DOHH2 (cell line): ENCODE measurements around the gene SHQ1.

ENCODE experiments used
- H3F3A ChIP-seq: fragments of 200-600 bp; sonication (generic), shearing (Covaris generic); 2 replicates; pipeline ENCODE4 v1.6.0; 2016; ENCODE audit warnings: antibody characterized with exemption, mild to moderate bottlenecking; ENCODE audit not compliant: control insufficient read depth, insufficient read depth
- H3K27ac ChIP-seq: fragments of 200-600 bp; sonication (generic); 2 replicates; pipeline ENCODE4 v1.5.1; 2014; ENCODE audit warnings: low read depth, mild to moderate bottlenecking, low read length, moderate library complexity
- H3K27me3 ChIP-seq: fragments of 200-600 bp; sonication (generic); 2 replicates; pipeline ENCODE4 v1.6.1; 2014; ENCODE audit warnings: mild to moderate bottlenecking, low read length, mixed read lengths; ENCODE audit not compliant: control insufficient read depth
- H3K36me3 ChIP-seq: fragments of 200-600 bp; sonication (generic); 2 replicates; pipeline ENCODE4 v1.6.1; 2014; ENCODE audit warnings: mild to moderate bottlenecking, low read length, moderate library complexity, mixed read lengths; ENCODE audit not compliant: control insufficient read depth
- H3K4me1 ChIP-seq: fragments of 200-600 bp; sonication (generic); 2 replicates; pipeline ENCODE4 v1.6.1; 2014; ENCODE audit warnings: mild to moderate bottlenecking, low read length, mixed read lengths; ENCODE audit not compliant: control insufficient read depth
- H3K4me2 ChIP-seq: fragments of 200-600 bp; sonication (generic); 2 replicates; pipeline ENCODE4 v1.6.0; 2014; ENCODE audit warnings: mild to moderate bottlenecking, low read length, moderate library complexity
- H3K4me3 ChIP-seq: fragments of 200-600 bp; sonication (generic); 2 replicates; pipeline ENCODE4 v1.5.1; 2014; ENCODE audit warnings: mild to moderate bottlenecking, low read length, mixed read lengths
- H3K79me2 ChIP-seq: fragments of 200-600 bp; sonication (generic); 2 replicates; pipeline ENCODE4 v1.6.1; 2014; ENCODE audit warnings: mild to moderate bottlenecking, low read length, mixed read lengths; ENCODE audit not compliant: control insufficient read depth
- H3K9me2 ChIP-seq: fragments of 200-600 bp; sonication (generic); replicated peaks from 2 replicates; pipeline ENCODE4 v1.6.1; 2014; ENCODE audit warnings: mild to moderate bottlenecking, low read length, mixed read lengths; ENCODE audit not compliant: control insufficient read depth
- H3K9me3 ChIP-seq: fragments of 200-600 bp; sonication (generic); 2 replicates; pipeline ENCODE4 v1.6.1; 2014; ENCODE audit warnings: antibody characterized with exemption, low read length, mixed read lengths; ENCODE audit not compliant: control insufficient read depth, insufficient read depth
- H4K20me1 ChIP-seq: fragments of 200-600 bp; sonication (generic); 2 replicates; pipeline ENCODE4 v1.6.0; 2014; ENCODE audit warnings: low read depth, mild to moderate bottlenecking, antibody characterized with exemption, low read length, moderate library complexity; ENCODE audit not compliant: control insufficient read depth, insufficient read depth
- CTCF ChIP-seq: fragments of 200-600 bp; sonication (generic); IDR thresholded peaks from one replicate; pipeline ENCODE4 v1.5.1; 2014; ENCODE audit warnings: antibody characterized with exemption, mild to moderate bottlenecking, low read depth, low read length; ENCODE audit not compliant: poor library complexity, severe bottlenecking
- EZH2phosphoT487 ChIP-seq: fragments of 200-600 bp; sonication (generic); IDR thresholded peaks from 2 replicates; pipeline ENCODE4 v1.6.1; 2017; ENCODE audit warnings: borderline replicate concordance, mild to moderate bottlenecking, antibody characterized with exemption, low read length, moderate library complexity, mixed read lengths

The SHQ1 gene

GRCh38 chr3:72820415-72820814, 27.8 kb downstream of the SHQ1 start:
- no peaks in the 10 kb centered on the region for H3K9me2 ChIP-seq
- peaks cover 46% of the 10 kb centered on the region for H3K36me3 ChIP-seq
- H3K27ac ChIP-seq = no peak overlapping the region
- H3K4me1 ChIP-seq = peaks cover 35% of the 10 kb centered on the region
- H4K20me1 ChIP-seq = peaks cover 4% of the 10 kb centered on the region; the same call in 1 of the 2 replicates
- H3K79me2 ChIP-seq = peaks cover 3% of the 10 kb centered on the region; the same call in 1 of the 2 replicates
- no peaks in the 10 kb centered on the region for H3K27me3 ChIP-seq
- H3K4me2 ChIP-seq = no peak overlapping the region
- no peaks in the 10 kb centered on the region for H3F3A ChIP-seq
- H3K4me3 ChIP-seq = no peak overlapping the region
- TF ChIP-seq EZH2phosphoT487 (no peak), CTCF (no peak)
- no peaks in the 10 kb centered on the region for H3K9me3 ChIP-seq

- Histone ChIP-seq H3K9me3 (no peaks in the 10 kb centered on the region), H3K9me2 (no peaks in the 10 kb centered on the region), H3K4me2 (no peak overlapping the region), H3K79me2 (peaks cover 3% of the 10 kb centered on the region; the same call in 1 of the 2 replicates), H3F3A (no peaks in the 10 kb centered on the region), H3K4me3 (no peak overlapping the region), H3K27ac (no peak overlapping the region), H4K20me1 (peaks cover 4% of the 10 kb centered on the region; the same call in 1 of the 2 replicates), H3K4me1 (peaks cover 47% of the 10 kb centered on the region), H3K27me3 (no peaks in the 10 kb centered on the region), H3K36me3 (peaks cover 53% of the 10 kb centered on the region)
- TF ChIP-seq EZH2phosphoT487 (no peak), CTCF (no peak)
Observed at GRCh38 chr3:72818905-72819304, 29.3 kb downstream of the SHQ1 start.

GRCh38 chr3:72818092-72818773, 30.0 kb downstream of the SHQ1 start:
- peaks cover 47% of the 10 kb centered on the region for H3K4me1 ChIP-seq
- no peak overlapping the region for H3K27ac ChIP-seq
- peaks cover 4% of the 10 kb centered on the region; the same call in 1 of the 2 replicates for H4K20me1 ChIP-seq
- H3K27me3 ChIP-seq = no peaks in the 10 kb centered on the region
- H3K4me2 ChIP-seq = no peak overlapping the region
- no peak overlapping the region for H3K4me3 ChIP-seq
- H3K9me3 ChIP-seq = no peaks in the 10 kb centered on the region
- H3F3A ChIP-seq = no peaks in the 10 kb centered on the region
- H3K36me3 ChIP-seq = peaks cover 52% of the 10 kb centered on the region
- TF ChIP-seq EZH2phosphoT487 (no peak), CTCF (peak; percentile 60)
- no peaks in the 10 kb centered on the region for H3K9me2 ChIP-seq
- H3K79me2 ChIP-seq = peaks cover 3% of the 10 kb centered on the region; the same call in 1 of the 2 replicates
